Adrenal gland (tissue), 5 donors: ENCODE data around the gene CIP2A.

Experiments
- POLR2A ChIP-seq, 2 donors: fragments of 450-650 bp; IDR thresholded peaks; one replicate each; pipeline ENCODE4 v1.6.1; 2017; ENCODE audit warnings: antibody characterized with exemption in 2 of 2, mild to moderate bottlenecking in 2 of 2, moderate library complexity in 1 of 2
- TF ChIP-seq, protein P1 (sequence below), 6 experiments: fragments of 450-650 bp in 4 of 6; fragments of 200-600 bp in 2 of 6; sonication (generic) in 1 of 6; IDR thresholded peaks; 1 replicate in 5 of 6; 2 replicates in 1 of 6; pipeline versions ENCODE4 v1.5.1 to v1.8.0; 2016 to 2021; ENCODE audit warnings: antibody characterized with exemption in 6 of 6, mild to moderate bottlenecking in 2 of 6, moderate library complexity in 1 of 6
- donor health status: DM: no; HTN: no; CAD: no.

DNA sequence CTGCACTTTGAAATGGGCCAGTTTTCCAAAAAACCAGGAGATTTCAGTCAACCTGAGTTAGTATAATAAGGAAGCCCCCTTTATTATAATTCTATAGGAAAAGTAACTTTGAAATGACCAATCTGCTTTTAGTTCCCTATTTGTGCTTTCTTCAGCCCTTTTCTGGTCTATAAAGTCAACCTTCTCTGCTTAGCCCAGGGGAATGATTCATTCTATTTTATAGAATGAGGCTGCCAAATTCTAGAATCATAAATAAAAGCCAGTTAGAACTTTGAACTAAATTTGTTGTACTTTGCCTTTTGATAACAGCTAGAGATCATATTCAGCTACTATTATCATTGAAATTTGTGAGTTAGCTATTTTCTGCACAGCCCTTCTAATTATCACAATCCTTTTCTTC is 24.7 kb downstream of the CIP2A start:
- TF ChIP-seq, protein P1, sequence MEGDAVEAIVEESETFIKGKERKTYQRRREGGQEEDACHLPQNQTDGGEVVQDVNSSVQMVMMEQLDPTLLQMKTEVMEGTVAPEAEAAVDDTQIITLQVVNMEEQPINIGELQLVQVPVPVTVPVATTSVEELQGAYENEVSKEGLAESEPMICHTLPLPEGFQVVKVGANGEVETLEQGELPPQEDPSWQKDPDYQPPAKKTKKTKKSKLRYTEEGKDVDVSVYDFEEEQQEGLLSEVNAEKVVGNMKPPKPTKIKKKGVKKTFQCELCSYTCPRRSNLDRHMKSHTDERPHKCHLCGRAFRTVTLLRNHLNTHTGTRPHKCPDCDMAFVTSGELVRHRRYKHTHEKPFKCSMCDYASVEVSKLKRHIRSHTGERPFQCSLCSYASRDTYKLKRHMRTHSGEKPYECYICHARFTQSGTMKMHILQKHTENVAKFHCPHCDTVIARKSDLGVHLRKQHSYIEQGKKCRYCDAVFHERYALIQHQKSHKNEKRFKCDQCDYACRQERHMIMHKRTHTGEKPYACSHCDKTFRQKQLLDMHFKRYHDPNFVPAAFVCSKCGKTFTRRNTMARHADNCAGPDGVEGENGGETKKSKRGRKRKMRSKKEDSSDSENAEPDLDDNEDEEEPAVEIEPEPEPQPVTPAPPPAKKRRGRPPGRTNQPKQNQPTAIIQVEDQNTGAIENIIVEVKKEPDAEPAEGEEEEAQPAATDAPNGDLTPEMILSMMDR (IDR thresholded peaks at IDR 0.05) = no peak
- TF ChIP-seq POLR2A (IDR thresholded peaks at IDR 0.05) = no peak
